ENCODE measurements around the gene CROCC2.

DNA sequence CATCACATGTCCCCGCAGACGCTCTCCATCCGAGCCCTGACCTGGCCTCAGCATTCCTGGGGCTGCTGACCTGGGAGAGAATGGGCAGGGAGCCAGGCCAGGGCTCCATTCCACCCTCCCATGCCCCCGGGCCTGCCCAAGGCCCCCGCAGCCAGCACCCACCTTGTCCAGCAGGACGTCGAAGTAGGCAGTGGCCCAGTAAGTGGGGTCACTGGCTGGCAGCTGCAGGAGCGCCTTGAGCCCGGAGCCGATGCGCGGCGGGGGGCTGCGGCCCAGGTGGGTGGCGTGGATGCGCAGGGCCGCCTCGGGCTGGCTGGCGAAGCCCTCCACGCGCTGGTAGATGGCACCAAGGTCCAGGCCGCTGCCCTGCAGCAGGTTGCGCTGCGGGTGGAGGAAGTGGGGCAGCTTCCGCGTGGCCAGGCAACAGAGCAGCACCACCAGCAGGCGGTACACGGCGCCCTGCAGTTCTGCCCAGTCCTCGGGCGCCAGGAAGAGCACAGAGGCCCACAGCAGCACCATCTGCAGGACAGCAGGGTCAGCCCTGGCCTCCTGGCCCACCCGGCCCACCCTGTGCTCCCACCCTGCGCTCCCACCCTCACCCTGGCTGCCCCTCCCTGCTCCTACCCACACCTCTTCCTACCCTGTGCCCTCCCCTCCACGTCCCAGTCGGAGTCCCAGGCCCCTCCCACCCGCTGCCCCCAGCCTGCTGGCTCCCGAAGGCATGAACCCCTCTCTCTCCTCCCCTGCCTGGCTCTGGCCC lies 17.8 kb upstream of the CROCC2 start:
- no peak for TF ChIP-seq CTCF (IDR thresholded peaks at IDR 0.05; ENCODE audit: insufficient read depth, low read length)
- no peak for TF ChIP-seq POLR2AphosphoS5 (IDR thresholded peaks at IDR 0.05; ENCODE audit: low read depth)
- TF ChIP-seq, protein P1, sequence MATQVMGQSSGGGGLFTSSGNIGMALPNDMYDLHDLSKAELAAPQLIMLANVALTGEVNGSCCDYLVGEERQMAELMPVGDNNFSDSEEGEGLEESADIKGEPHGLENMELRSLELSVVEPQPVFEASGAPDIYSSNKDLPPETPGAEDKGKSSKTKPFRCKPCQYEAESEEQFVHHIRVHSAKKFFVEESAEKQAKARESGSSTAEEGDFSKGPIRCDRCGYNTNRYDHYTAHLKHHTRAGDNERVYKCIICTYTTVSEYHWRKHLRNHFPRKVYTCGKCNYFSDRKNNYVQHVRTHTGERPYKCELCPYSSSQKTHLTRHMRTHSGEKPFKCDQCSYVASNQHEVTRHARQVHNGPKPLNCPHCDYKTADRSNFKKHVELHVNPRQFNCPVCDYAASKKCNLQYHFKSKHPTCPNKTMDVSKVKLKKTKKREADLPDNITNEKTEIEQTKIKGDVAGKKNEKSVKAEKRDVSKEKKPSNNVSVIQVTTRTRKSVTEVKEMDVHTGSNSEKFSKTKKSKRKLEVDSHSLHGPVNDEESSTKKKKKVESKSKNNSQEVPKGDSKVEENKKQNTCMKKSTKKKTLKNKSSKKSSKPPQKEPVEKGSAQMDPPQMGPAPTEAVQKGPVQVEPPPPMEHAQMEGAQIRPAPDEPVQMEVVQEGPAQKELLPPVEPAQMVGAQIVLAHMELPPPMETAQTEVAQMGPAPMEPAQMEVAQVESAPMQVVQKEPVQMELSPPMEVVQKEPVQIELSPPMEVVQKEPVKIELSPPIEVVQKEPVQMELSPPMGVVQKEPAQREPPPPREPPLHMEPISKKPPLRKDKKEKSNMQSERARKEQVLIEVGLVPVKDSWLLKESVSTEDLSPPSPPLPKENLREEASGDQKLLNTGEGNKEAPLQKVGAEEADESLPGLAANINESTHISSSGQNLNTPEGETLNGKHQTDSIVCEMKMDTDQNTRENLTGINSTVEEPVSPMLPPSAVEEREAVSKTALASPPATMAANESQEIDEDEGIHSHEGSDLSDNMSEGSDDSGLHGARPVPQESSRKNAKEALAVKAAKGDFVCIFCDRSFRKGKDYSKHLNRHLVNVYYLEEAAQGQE (IDR thresholded peaks at IDR 0.05; ENCODE audit: insufficient replicate concordance, low read depth), result no peak

All from HL-60 (cell line).